Neural progenitor cell (in vitro differentiated cells): ENCODE measurements around the gene TSEN34. TPM values are rescaled to one million over a fixed set of nuclear protein-coding genes. Genes with fewer than 3 reads are reported as not detected.
A peak's percentile ranks its signal among the peaks of the same experiment; 100 is the strongest.
"Not testable (repeated sequence)": the region's sequence is repeated elsewhere in the genome, so short reads cannot be mapped to it uniquely, and the experiment has no call there.

ENCODE experiments used
- DNase-seq: peaks from one replicate; pipeline ENCODE4 v3.0.0-alpha.2; 2016; ENCODE audit warnings: low spot score
- H2AFZ ChIP-seq: fragments of 200-600 bp; sonication (generic); replicated peaks from 2 replicates; pipeline ENCODE4 v1.6.1; 2016; ENCODE audit warnings: antibody characterized with exemption
- H3F3A ChIP-seq: fragments of 200-600 bp; sonication (generic); 2 replicates; pipeline ENCODE4 v1.6.1; 2016; ENCODE audit warnings: antibody characterized with exemption, low read depth
- H3K27ac ChIP-seq: fragments of 200-600 bp; sonication (generic); 2 replicates; pipeline ENCODE4 v1.5.1; 2016; ENCODE audit warnings: mild to moderate bottlenecking
- H3K27me3 ChIP-seq: fragments of 200-600 bp; sonication (generic); 2 replicates; pipeline ENCODE4 v1.6.1; 2016; ENCODE audit warnings: mild to moderate bottlenecking, moderate library complexity
- H3K36me3 ChIP-seq: fragments of 200-600 bp; sonication (generic); 2 replicates; pipeline ENCODE4 v1.5.1; 2016
- H3K4me1 ChIP-seq: fragments of 200-600 bp; sonication (generic); 2 replicates; pipeline ENCODE4 v1.6.1; 2016; ENCODE audit warnings: mixed run types
- H3K4me2 ChIP-seq: fragments of 200-600 bp; sonication (generic); 2 replicates; pipeline ENCODE4 v1.6.1; 2016
- H3K4me3 ChIP-seq: fragments of 200-600 bp; sonication (generic); 2 replicates; pipeline ENCODE4 v1.5.1; 2016
- H3K79me2 ChIP-seq: fragments of 200-600 bp; sonication (generic); 2 replicates; pipeline ENCODE4 v1.6.1; 2016; ENCODE audit warnings: low read depth
- H3K9ac ChIP-seq: fragments of 200-600 bp; sonication (generic); 2 replicates; pipeline ENCODE4 v1.6.1; 2016
- H3K9me3 ChIP-seq: fragments of 200-600 bp; sonication (generic); 2 replicates; pipeline ENCODE4 v1.5.1; 2016; ENCODE audit warnings: low read depth
- H4K20me1 ChIP-seq: fragments of 200-600 bp; sonication (generic); 2 replicates; pipeline ENCODE4 v1.6.1; 2016; ENCODE audit warnings: low read depth
- H3K27ac Mint-ChIP-seq: 3 replicates; pipeline ENCODE4 v1.8.0; 2021; ENCODE audit warnings: mixed read lengths
- H3K27me3 Mint-ChIP-seq: 2 replicates; pipeline ENCODE4 v1.8.0; 2022; ENCODE audit warnings: low read depth, mild to moderate bottlenecking, inconsistent platforms, moderate library complexity, mixed read lengths; ENCODE audit not compliant: insufficient read depth
- H3K36me3 Mint-ChIP-seq: 3 replicates; pipeline ENCODE4 v1.8.0; 2021; ENCODE audit warnings: mixed read lengths
- H3K4me1 Mint-ChIP-seq: 3 replicates; pipeline ENCODE4 v1.8.0; 2021; ENCODE audit warnings: mixed read lengths
- H3K4me3 Mint-ChIP-seq: 3 replicates; pipeline ENCODE4 v1.8.0; 2021; ENCODE audit warnings: mild to moderate bottlenecking, moderate library complexity, mixed read lengths
- H3K9me3 Mint-ChIP-seq: 3 replicates; pipeline ENCODE4 v1.8.0; 2020; ENCODE audit warnings: mixed read lengths
- EZH2 ChIP-seq: fragments of 200-600 bp; sonication (generic); IDR thresholded peaks from 2 replicates; pipeline ENCODE4 v1.6.1; 2017; ENCODE audit warnings: antibody characterized with exemption, mild to moderate bottlenecking, moderate library complexity
- EZH2phosphoT487 ChIP-seq: fragments of 200-600 bp; sonication (generic); IDR thresholded peaks from 2 replicates; pipeline ENCODE4 v1.6.1; 2017; ENCODE audit warnings: antibody characterized with exemption
- total RNA-seq: library from RNA; depleted of rRNA; stranded (reverse); fragments of >200 nt; gene quantifications from 2 replicates; pipeline ENCODE4 v1.2.3, GENCODE V29; 2015; ENCODE audit warnings: low replicate concordance
- TF ChIP-seq, protein P1 (sequence below): fragments of 200-600 bp; sonication (generic); IDR thresholded peaks from 2 replicates; pipeline ENCODE4 v1.5.1; 2017; ENCODE audit warnings: antibody characterized with exemption, mild to moderate bottlenecking

TSEN34 gene
- total RNA-seq, 1 donor from 2014 or later = 10.3 TPM

DNA sequence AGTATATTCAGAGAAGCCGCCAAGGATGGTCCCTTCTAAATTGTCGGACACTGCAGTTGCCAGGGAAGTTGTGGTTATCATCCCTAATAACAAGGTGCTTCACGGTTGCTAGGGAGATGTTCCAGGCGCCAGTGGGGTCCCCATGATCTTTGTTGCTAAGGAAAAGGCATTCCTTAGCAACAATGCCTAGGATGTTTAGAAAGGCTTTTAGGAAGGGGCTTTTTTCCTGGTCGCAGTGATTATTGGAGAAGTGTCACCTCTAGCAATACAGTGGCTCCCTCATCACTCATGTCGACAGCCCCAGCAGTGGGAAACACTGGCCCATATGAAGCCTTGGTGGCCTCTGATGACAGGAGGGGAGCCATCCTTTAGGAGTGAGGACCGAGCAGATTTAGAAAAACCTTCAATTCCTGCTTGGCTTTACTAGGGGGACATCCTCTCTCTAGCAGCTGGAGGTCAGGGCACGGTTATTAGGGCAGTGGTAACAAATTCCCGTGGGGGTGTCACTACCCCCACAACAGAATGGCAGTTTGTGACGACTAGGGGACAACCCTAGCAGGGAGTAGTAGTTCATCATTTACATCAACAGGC, 11.8 kb upstream of the TSEN34 start:
- H3K27ac Mint-ChIP-seq = peak overlapping the region; percentile 57
- H3K36me3 ChIP-seq = no peaks in the 10 kb centered on the region
- no peak overlapping the region for H3K27ac ChIP-seq
- no peaks in the 10 kb centered on the region for H3K79me2 ChIP-seq
- H3K4me2 ChIP-seq = no peak overlapping the region
- no peaks in the 10 kb centered on the region for H3K9me3 Mint-ChIP-seq
- no peaks in the 10 kb centered on the region for H3K9me3 ChIP-seq
- peaks cover 24% of the 10 kb centered on the region for H3K4me1 Mint-ChIP-seq
- H3K27me3 ChIP-seq = no peaks in the 10 kb centered on the region
- peaks cover 4% of the 10 kb centered on the region for H3K4me1 ChIP-seq
- H3K4me3 Mint-ChIP-seq = peak overlapping the region; percentile 66
- no peak overlapping the region for H3K9ac ChIP-seq
- H3K36me3 Mint-ChIP-seq = peaks cover 12% of the 10 kb centered on the region
- no peak overlapping the region for H3K4me3 ChIP-seq
- peaks cover 10% of the 10 kb centered on the region for H3K27me3 Mint-ChIP-seq
- TF ChIP-seq, protein P1, sequence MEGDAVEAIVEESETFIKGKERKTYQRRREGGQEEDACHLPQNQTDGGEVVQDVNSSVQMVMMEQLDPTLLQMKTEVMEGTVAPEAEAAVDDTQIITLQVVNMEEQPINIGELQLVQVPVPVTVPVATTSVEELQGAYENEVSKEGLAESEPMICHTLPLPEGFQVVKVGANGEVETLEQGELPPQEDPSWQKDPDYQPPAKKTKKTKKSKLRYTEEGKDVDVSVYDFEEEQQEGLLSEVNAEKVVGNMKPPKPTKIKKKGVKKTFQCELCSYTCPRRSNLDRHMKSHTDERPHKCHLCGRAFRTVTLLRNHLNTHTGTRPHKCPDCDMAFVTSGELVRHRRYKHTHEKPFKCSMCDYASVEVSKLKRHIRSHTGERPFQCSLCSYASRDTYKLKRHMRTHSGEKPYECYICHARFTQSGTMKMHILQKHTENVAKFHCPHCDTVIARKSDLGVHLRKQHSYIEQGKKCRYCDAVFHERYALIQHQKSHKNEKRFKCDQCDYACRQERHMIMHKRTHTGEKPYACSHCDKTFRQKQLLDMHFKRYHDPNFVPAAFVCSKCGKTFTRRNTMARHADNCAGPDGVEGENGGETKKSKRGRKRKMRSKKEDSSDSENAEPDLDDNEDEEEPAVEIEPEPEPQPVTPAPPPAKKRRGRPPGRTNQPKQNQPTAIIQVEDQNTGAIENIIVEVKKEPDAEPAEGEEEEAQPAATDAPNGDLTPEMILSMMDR = no peak
- no peak for TF ChIP-seq EZH2phosphoT487
- TF ChIP-seq EZH2 = no peak
- peaks cover 21% of the 10 kb centered on the region for H4K20me1 ChIP-seq
- H3F3A ChIP-seq = peaks cover 18% of the 10 kb centered on the region
- no peak overlapping the region for H2AFZ ChIP-seq
- no peak for DNase-seq

DNA sequence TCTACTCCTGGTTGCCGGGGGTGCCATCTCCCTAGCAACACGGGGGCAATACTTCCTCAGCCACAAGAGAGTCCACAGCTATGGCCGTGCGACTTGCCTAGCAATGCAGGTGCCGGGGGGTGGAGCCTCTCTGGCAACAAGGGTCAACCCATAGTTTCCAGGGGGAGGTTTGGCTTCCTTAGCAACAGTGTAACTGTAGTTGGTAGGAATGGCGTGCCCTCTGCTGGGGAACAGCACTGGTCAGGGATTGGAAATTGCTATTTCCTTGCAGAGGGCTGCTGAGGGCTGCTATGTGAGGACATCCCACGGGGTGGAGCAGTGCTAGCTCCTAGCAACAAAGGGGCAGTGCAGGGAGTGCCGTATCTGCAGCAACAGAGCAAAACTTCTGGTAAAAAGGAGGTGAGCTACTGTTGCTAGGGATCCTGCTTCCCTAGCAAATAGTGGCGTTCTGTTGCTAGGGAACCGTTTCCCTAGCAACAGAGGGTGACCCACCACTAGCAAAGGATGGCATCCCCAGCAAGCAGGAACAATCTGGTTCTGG, 11.1 kb upstream of the TSEN34 start:
- Mint-ChIP-seq H3K4me1 (peaks cover 24% of the 10 kb centered on the region), H3K36me3 (peaks cover 12% of the 10 kb centered on the region), H3K9me3 (no peaks in the 10 kb centered on the region), H3K27ac (peak overlapping the region; percentile 92), H3K4me3 (peak overlapping the region; percentile 66), H3K27me3 (peaks cover 8% of the 10 kb centered on the region)
- H3K9ac ChIP-seq = no peak overlapping the region
- peaks cover 17% of the 10 kb centered on the region for H3F3A ChIP-seq
- H4K20me1 ChIP-seq = peaks cover 21% of the 10 kb centered on the region
- H3K79me2 ChIP-seq = no peaks in the 10 kb centered on the region
- no peak overlapping the region for H3K4me2 ChIP-seq
- H3K27me3 ChIP-seq = no peaks in the 10 kb centered on the region
- no peaks in the 10 kb centered on the region for H3K9me3 ChIP-seq
- H3K36me3 ChIP-seq = no peaks in the 10 kb centered on the region
- H2AFZ ChIP-seq = no peak overlapping the region
- peak; percentile 95 for DNase-seq
- TF ChIP-seq EZH2phosphoT487 (no peak), EZH2 (no peak)
- TF ChIP-seq, protein P1 = peak; percentile 72
- H3K27ac ChIP-seq = no peak overlapping the region
- H3K4me3 ChIP-seq = no peak overlapping the region
- peaks cover 4% of the 10 kb centered on the region for H3K4me1 ChIP-seq

DNA sequence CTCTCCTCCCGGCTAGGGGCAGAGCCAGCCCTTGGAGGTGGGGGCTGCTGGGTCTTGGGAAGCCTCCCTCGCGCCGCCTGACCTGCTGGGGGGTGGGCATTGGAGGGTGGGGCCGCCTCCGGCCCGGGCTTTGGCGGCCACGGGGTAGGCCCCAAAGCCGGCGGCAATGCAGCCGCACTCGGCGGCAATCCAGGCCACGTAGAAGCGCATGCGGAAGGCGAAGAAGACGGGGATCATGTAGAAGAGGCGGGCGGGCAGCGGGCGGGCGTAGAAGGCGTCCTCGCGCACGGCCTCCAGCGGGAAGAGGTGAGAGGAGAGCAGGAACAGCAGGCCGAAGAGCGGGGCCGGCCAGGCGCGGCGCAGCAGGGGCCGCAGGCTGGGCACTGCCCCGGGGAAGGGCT, 10.4 kb upstream of the TSEN34 start:
- no peak overlapping the region for H3K27ac Mint-ChIP-seq
- no peak for DNase-seq
- Histone ChIP-seq H3K4me3 (no peak overlapping the region), H3K36me3 (no peaks in the 10 kb centered on the region), H3K27me3 (no peaks in the 10 kb centered on the region), H3K4me1 (peaks cover 4% of the 10 kb centered on the region), H4K20me1 (peaks cover 21% of the 10 kb centered on the region), H3K27ac (no peak overlapping the region), H3K4me2 (no peak overlapping the region), H2AFZ (no peak overlapping the region), H3K79me2 (no peaks in the 10 kb centered on the region), H3K9me3 (no peaks in the 10 kb centered on the region), H3K9ac (no peak overlapping the region), H3F3A (peaks cover 17% of the 10 kb centered on the region)
- no peak overlapping the region for H3K4me3 Mint-ChIP-seq
- no peaks in the 10 kb centered on the region for H3K9me3 Mint-ChIP-seq
- TF ChIP-seq, protein P1 = no peak
- TF ChIP-seq EZH2 (no peak), EZH2phosphoT487 (no peak)
- peaks cover 8% of the 10 kb centered on the region for H3K27me3 Mint-ChIP-seq
- peaks cover 24% of the 10 kb centered on the region for H3K4me1 Mint-ChIP-seq
- H3K36me3 Mint-ChIP-seq = peaks cover 14% of the 10 kb centered on the region

DNA sequence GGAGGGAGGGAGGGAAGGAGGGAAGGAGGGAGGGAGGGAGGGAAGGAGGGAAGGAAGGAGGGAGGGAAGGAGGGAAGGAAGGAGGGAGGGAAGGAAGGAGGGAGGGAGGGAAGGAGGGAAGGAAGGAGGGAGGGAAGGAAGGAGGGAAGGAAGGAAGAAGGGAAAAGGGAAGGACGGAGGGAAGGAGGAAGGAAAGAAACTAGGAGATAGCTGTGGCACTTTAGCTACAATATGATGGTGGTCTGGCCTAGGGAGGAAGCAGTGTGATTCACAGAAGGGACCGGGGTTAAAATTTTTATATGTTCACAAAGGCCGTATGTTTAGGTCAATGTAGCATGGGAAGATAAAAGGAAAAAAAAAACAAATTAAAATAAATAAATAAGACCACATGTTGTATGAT, 9.2 kb upstream of the TSEN34 start:
- Mint-ChIP-seq H3K4me1 (peaks cover 24% of the 10 kb centered on the region), H3K36me3 (peaks cover 18% of the 10 kb centered on the region)
- not testable (repeated sequence) for H2AFZ ChIP-seq, DNase-seq, H3K36me3 ChIP-seq, H3K27me3 ChIP-seq, H3K9me3 ChIP-seq, H3K27ac Mint-ChIP-seq, H3K4me3 Mint-ChIP-seq, H3K27me3 Mint-ChIP-seq, H3K4me2 ChIP-seq, H3K9me3 Mint-ChIP-seq, H3K9ac ChIP-seq, H3K27ac ChIP-seq, H3K79me2 ChIP-seq, H3K4me1 ChIP-seq, H3K4me3 ChIP-seq
- Histone ChIP-seq H4K20me1 (peaks cover 21% of the 10 kb centered on the region), H3F3A (peaks cover 17% of the 10 kb centered on the region)
